Measurements from ENCODE around the gene ZFP62. TPM values are rescaled to one million over a fixed set of nuclear protein-coding genes. Genes with fewer than 3 reads are reported as not detected.

The ZFP62 gene
- total and polyA plus RNA-seq, 2 of the 8 experiments (the other 6 are each of a cell fraction or from before 2014, with no cell fraction given): 9.3 to 38.5 TPM

- TF ChIP-seq CHD7 (IDR thresholded peaks at IDR 0.05; ENCODE audit: insufficient replicate concordance, low read length): no peak
- TF ChIP-seq GABPA (IDR thresholded peaks at IDR 0.05; ENCODE audit: borderline replicate concordance, insufficient read depth, low read length): no peak
- TF ChIP-seq CTCF (IDR thresholded peaks at IDR 0.05; ENCODE audit: control extremely low read depth in 1 of 3, insufficient read depth in 1 of 3, low read depth in 1 of 3, low read length in 3 of 3): no peak
- TF ChIP-seq POU5F1 (IDR thresholded peaks at IDR 0.05; ENCODE audit: low read depth, low read length): no peak
- TF ChIP-seq POLR2AphosphoS5 (IDR thresholded peaks at IDR 0.05; ENCODE audit: low read depth, low read length): no peak
- TF ChIP-seq SRF (IDR thresholded peaks at IDR 0.05; ENCODE audit: low read depth, low read length): no peak
- TF ChIP-seq GTF2F1 (IDR thresholded peaks at IDR 0.05; ENCODE audit: borderline replicate concordance, low read depth, low read length): no peak
- TF ChIP-seq BCL11A (IDR thresholded peaks at IDR 0.05; ENCODE audit: low read depth in 2 of 2, low read length in 2 of 2): no peak
- TF ChIP-seq POLR2A (IDR thresholded peaks at IDR 0.05; ENCODE audit: control extremely low read depth in 1 of 2, low read depth in 2 of 2, low read length in 2 of 2): no peak
Measured at GRCh38 chr5:180811623-180812124, 49.4 kb downstream of the ZFP62 start (continued).

Measured in H1 (cell line).